K562 (cell line): ENCODE results near the gene IFI30. TPM values are rescaled to one million over a fixed set of nuclear protein-coding genes. Genes with fewer than 3 reads are reported as not detected.
A peak's percentile ranks its signal among the peaks of the same experiment; 100 is the strongest.

ENCODE experiments used
- ATF4 ChIP-seq: fragments of 450-650 bp; formaldehyde crosslinking; IDR thresholded peaks from 2 replicates; pipeline ENCODE4 v1.4.0; 2022; ENCODE audit warnings: mild to moderate bottlenecking, moderate library complexity
- BDP1 ChIP-seq: IDR thresholded peaks from 3 replicates; pipeline ENCODE4 v1.6.1; 2011; ENCODE audit not compliant: insufficient read length, insufficient read depth
- CCAR2 ChIP-seq: fragments of 200-400 bp; formaldehyde crosslinking; IDR thresholded peaks from 2 replicates; pipeline ENCODE4 v1.6.1; 2017; ENCODE audit warnings: mild to moderate bottlenecking, low read depth, low read length
- CREBBP ChIP-seq: IDR thresholded peaks from one replicate; pipeline ENCODE4 v1.6.1; 2012; ENCODE audit warnings: low read depth, mild to moderate bottlenecking, control low read depth, inconsistent platforms, low read length
- FOSL1 ChIP-seq: fragments of 200-800 bp; sonication (Bioruptor generic); conservative IDR thresholded peaks from 2 replicates; pipeline ENCODE4 v1.6.1; 2016; ENCODE audit warnings: missing genetic modification characterization, missing compliant biosample characterization
- PKNOX1 ChIP-seq: fragments of 450-650 bp; IDR thresholded peaks from 2 replicates; pipeline ENCODE4 v1.6.1; 2016
- RFX7 ChIP-seq: fragments of 250-450 bp; sonication (Bioruptor Pico); IDR thresholded peaks from 2 replicates; pipeline ENCODE4 v1.5.1; 2021; ENCODE audit warnings: mild to moderate bottlenecking
- SETDB1 ChIP-seq: IDR thresholded peaks from one replicate; pipeline ENCODE4 v1.6.1; 2012; ENCODE audit warnings: low read length, control low read depth, inconsistent platforms
- SMARCA4 ChIP-seq: fragments of 450-650 bp; IDR thresholded peaks from 2 replicates; pipeline ENCODE4 v1.6.1; 2016
- SMARCE1 ChIP-seq: fragments of 450-650 bp; IDR thresholded peaks from 2 replicates; pipeline ENCODE4 v1.7.1; 2016; ENCODE audit warnings: mild to moderate bottlenecking
- SPI1 ChIP-seq: IDR thresholded peaks from 2 replicates; pipeline ENCODE4 v1.6.1; 2011; ENCODE audit warnings: low read depth, low read length, control low read depth, borderline replicate concordance
- SRSF9 ChIP-seq: fragments of 200-400 bp; formaldehyde crosslinking; IDR thresholded peaks from 2 replicates; pipeline ENCODE4 v1.6.1; 2017; ENCODE audit warnings: low read depth, low read length, borderline replicate concordance
- STAT5B ChIP-seq: fragments of 250-450 bp; sonication (Bioruptor Pico); IDR thresholded peaks from 2 replicates; pipeline ENCODE4 v1.8.0; 2021; ENCODE audit warnings: mild to moderate bottlenecking, inconsistent platforms
- TEAD4 ChIP-seq, 2 experiments: sonication (generic) in 1 of 2; formaldehyde crosslinking in 1 of 2; IDR thresholded peaks; 2 replicates each; pipeline versions ENCODE4 v1.6.1 to v1.8.0; 2012 to 2022; ENCODE audit warnings: borderline replicate concordance in 1 of 2, inconsistent platforms in 1 of 2, low read length in 1 of 2, mild to moderate bottlenecking in 1 of 2, missing genetic modification reagents in 1 of 2
- YBX1 ChIP-seq: fragments of 450-650 bp; IDR thresholded peaks from 2 replicates; pipeline ENCODE4 v1.7.1; 2016; ENCODE audit warnings: mild to moderate bottlenecking
- ZBTB12 ChIP-seq: fragments of 250-450 bp; sonication (Bioruptor Pico); IDR thresholded peaks from 2 replicates; pipeline ENCODE4 v1.4.0; 2020
- ZBTB2 ChIP-seq: fragments of 450-650 bp; IDR thresholded peaks from 2 replicates; pipeline ENCODE4 v1.6.1; 2016; ENCODE audit warnings: antibody characterized with exemption
- ZNF121 ChIP-seq: sonication (generic); formaldehyde crosslinking; conservative IDR thresholded peaks from 2 replicates; pipeline ENCODE4 v1.8.0; 2022; ENCODE audit warnings: missing genetic modification reagents
- ZNF75A ChIP-seq: fragments of 450-650 bp; formaldehyde crosslinking; IDR thresholded peaks from 2 replicates; pipeline ENCODE4 v1.4.0; 2020; ENCODE audit warnings: mild to moderate bottlenecking
- polyA plus RNA-seq, 8 experiments: library from polyadenylated mRNA; depleted of rRNA in 4 of 8; stranded (reverse) in 5 of 8; unstranded in 3 of 8; fragments of >200 nt; fragmentation: Nextera tagmentation in 2 of 8; fragmentation: Illumina TruSeq in 1 of 8; extraction: Ambion mirVana in 2 of 8; extraction: Trizol in 1 of 8; gene quantifications; 2 replicates each; pipeline versions ENCODE4 v1.2.1 to v1.2.3, GENCODE V29; 2011 to 2014; ENCODE audit warnings: inconsistent platforms in 1 of 8, missing spikeins in 1 of 8
- total RNA-seq, 7 experiments: library from RNA; depleted of rRNA in 6 of 7; stranded (reverse); fragments of >200 nt in 6 of 7; fragmentation: Illumina TruSeq in 2 of 7; extraction: Trizol in 2 of 7; gene quantifications; 2 replicates each; pipeline versions ENCODE4 v1.2.1 to v1.2.3, GENCODE V29; 2011 to 2021; ENCODE audit warnings: low replicate concordance in 1 of 7

The IFI30 gene
- total and polyA plus RNA-seq, 9 of the 15 experiments (the other 6 are each of a cell fraction or from before 2014, with no cell fraction given) = 63.7 to 430 (median 109) TPM

- TF ChIP-seq ZBTB2 (no peak), ZBTB12 (no peak), CREBBP (no peak), FOSL1 (tag) (peak; percentile 70), SPI1 (0 out of 2 replicates have a peak, but pooled peaks have one; percentile 8), SMARCE1 (peak; percentile 41; the same call in 1 of the 2 replicates), STAT5B (no peak), SETDB1 (no peak), PKNOX1 (peak; percentile 84), ZNF121 (CRISPR knock-in tag) (no peak), SMARCA4 (0 out of 2 replicates have a peak, but pooled peaks have one; percentile 23), YBX1 (no peak), CCAR2 (no peak), RFX7 (CRISPR knock-in tag) (no peak), SRSF9 (no peak), ZNF75A (CRISPR knock-in tag) (no peak), TEAD4 (IDR thresholded peaks at IDR 0.05; ENCODE audit: low read length) (no peak), TEAD4 (CRISPR knock-in tag; IDR thresholded peaks at IDR 0.05; ENCODE audit: borderline replicate concordance) (no peak), BDP1 (no peak), ATF4 (CRISPR knock-in tag) (no peak)
Observed at GRCh38 chr19:18214779-18215433, 41.3 kb downstream of the IFI30 start (continued).
